ENCODE results near the gene GORASP1.

GORASP1 gene

GRCh38 chr3:39125841-39126500 is 18.5 kb upstream of the GORASP1 start:
- no peak for DNase-seq
- no peak overlapping the region for H3K27ac Mint-ChIP-seq
- no peak for ATAC-seq (replicated peaks)

GRCh38 chr3:39124876-39125840 is 17.7 kb upstream of the GORASP1 start:
- ATAC-seq (replicated peaks) = no peak
- Mint-ChIP-seq H3K27ac (no peak overlapping the region), H3K27me3 (no peaks in the 10 kb centered on the region), H3K4me3 (no peak overlapping the region), H3K9me3 (no peaks in the 10 kb centered on the region), H3K4me1 (peaks cover 50 to 69% of the 10 kb centered on the region in 2 donors), H3K36me3 (peaks cover 4 to 6% of the 10 kb centered on the region in 2 donors)
- DNase-seq = no peak

More at GRCh38 chr3:39125841-39126500, 18.5 kb upstream of the GORASP1 start:
- H3K4me1 Mint-ChIP-seq = peaks cover 51 to 64% of the 10 kb centered on the region in 2 donors
- peaks cover 4 to 6% of the 10 kb centered on the region in 2 donors for H3K36me3 Mint-ChIP-seq
- H3K4me3 Mint-ChIP-seq = no peak overlapping the region
- no peaks in the 10 kb centered on the region for H3K27me3 Mint-ChIP-seq
- H3K9me3 Mint-ChIP-seq = no peaks in the 10 kb centered on the region

- H3K9me3 Mint-ChIP-seq = no peaks in the 10 kb centered on the region
- peak overlapping the region; percentile 73 for H3K27ac Mint-ChIP-seq
- H3K36me3 Mint-ChIP-seq = peaks cover 3 to 6% of the 10 kb centered on the region in 2 donors
- no peak overlapping the region for H3K4me3 Mint-ChIP-seq
- no peaks in the 10 kb centered on the region for H3K27me3 Mint-ChIP-seq
- ATAC-seq (replicated peaks) = peak; percentile 44 to 48
- DNase-seq = no peak
- peaks cover 53 to 73% of the 10 kb centered on the region in 2 donors for H3K4me1 Mint-ChIP-seq
Observed at GRCh38 chr3:39122813-39123212, 15.4 kb upstream of the GORASP1 start.

GRCh38 chr3:39121621-39122020 is 14.2 kb upstream of the GORASP1 start:
- no peaks in the 10 kb centered on the region for H3K27me3 Mint-ChIP-seq
- peak overlapping the region in 1 of 2 donors; percentile 51 for H3K4me3 Mint-ChIP-seq
- DNase-seq (no peak), ATAC-seq (replicated peaks) (peak; percentile 78 to 84)
- peaks cover 42 to 65% of the 10 kb centered on the region in 2 donors for H3K4me1 Mint-ChIP-seq
- peak overlapping the region; percentile 86 for H3K27ac Mint-ChIP-seq
- no peaks in the 10 kb centered on the region for H3K9me3 Mint-ChIP-seq
- H3K36me3 Mint-ChIP-seq = peaks cover 3 to 6% of the 10 kb centered on the region in 2 donors

GRCh38 chr3:39118931-39119660 is 11.7 kb upstream of the GORASP1 start:
- Mint-ChIP-seq H3K9me3 (no peaks in the 10 kb centered on the region), H3K27me3 (no peaks in the 10 kb centered on the region), H3K36me3 (peaks cover 2 to 9% of the 10 kb centered on the region in 2 donors), H3K27ac (no peak overlapping the region), H3K4me3 (peak overlapping the region in 1 of 2 donors; percentile 4), H3K4me1 (peaks cover 31 to 45% of the 10 kb centered on the region in 2 donors)
- ATAC-seq (replicated peaks) (no peak), DNase-seq (no peak)

GRCh38 chr3:39118079-39118478 is 10.7 kb upstream of the GORASP1 start:
- Mint-ChIP-seq H3K4me1 (peaks cover 31 to 42% of the 10 kb centered on the region in 2 donors), H3K4me3 (no peak overlapping the region), H3K9me3 (no peaks in the 10 kb centered on the region), H3K36me3 (peaks cover 2 to 9% of the 10 kb centered on the region in 2 donors), H3K27me3 (no peaks in the 10 kb centered on the region), H3K27ac (peak overlapping the region; percentile 59)
- DNase-seq = no peak
- peak; percentile 73 to 79 for ATAC-seq (replicated peaks)

GRCh38 chr3:39115870-39116269 is 8.4 kb upstream of the GORASP1 start:
- H3K36me3 Mint-ChIP-seq = peaks cover 2 to 9% of the 10 kb centered on the region in 2 donors

GRCh38 chr3:39114456-39114855 is 7.0 kb upstream of the GORASP1 start:
- H3K4me3 Mint-ChIP-seq = no peak overlapping the region
- peak overlapping the region; percentile 10 for H3K27ac Mint-ChIP-seq
- H3K4me1 Mint-ChIP-seq = peaks cover 7 to 17% of the 10 kb centered on the region in 2 donors
- ATAC-seq (replicated peaks) (no peak), DNase-seq (no peak)
- H3K27me3 Mint-ChIP-seq = no peaks in the 10 kb centered on the region
- H3K9me3 Mint-ChIP-seq = no peaks in the 10 kb centered on the region
- H3K36me3 Mint-ChIP-seq = peaks cover 2 to 9% of the 10 kb centered on the region in 2 donors

More at GRCh38 chr3:39115870-39116269, 8.4 kb upstream of the GORASP1 start:
- ATAC-seq (replicated peaks) (no peak), DNase-seq (no peak)
- Mint-ChIP-seq H3K27ac (no peak overlapping the region), H3K4me1 (peaks cover 10 to 20% of the 10 kb centered on the region in 2 donors), H3K4me3 (no peak overlapping the region), H3K27me3 (no peaks in the 10 kb centered on the region), H3K9me3 (no peaks in the 10 kb centered on the region)

GRCh38 chr3:39113291-39113690 is 5.9 kb upstream of the GORASP1 start:
- no peak for ATAC-seq (replicated peaks)
- H3K36me3 Mint-ChIP-seq = peaks cover 0 to 5% of the 10 kb centered on the region in 2 donors

GRCh38 chr3:39112535-39112934 is 5.1 kb upstream of the GORASP1 start:
- peaks cover 17 to 21% of the 10 kb centered on the region in 2 donors for H3K4me1 Mint-ChIP-seq
- no peaks in the 10 kb centered on the region for H3K27me3 Mint-ChIP-seq
- peaks cover 0 to 3% of the 10 kb centered on the region in 2 donors for H3K36me3 Mint-ChIP-seq
- no peaks in the 10 kb centered on the region for H3K9me3 Mint-ChIP-seq
- H3K4me3 Mint-ChIP-seq = no peak overlapping the region
- DNase-seq = no peak
- H3K27ac Mint-ChIP-seq = peak overlapping the region; percentile 21
- ATAC-seq (replicated peaks) = no peak

More at GRCh38 chr3:39113291-39113690, 5.9 kb upstream of the GORASP1 start:
- Mint-ChIP-seq H3K27me3 (no peaks in the 10 kb centered on the region), H3K27ac (no peak overlapping the region), H3K4me3 (no peak overlapping the region), H3K9me3 (no peaks in the 10 kb centered on the region), H3K4me1 (peaks cover 15 to 21% of the 10 kb centered on the region in 2 donors)
- no peak for DNase-seq

GRCh38 chr3:39112113-39112512 is 4.7 kb upstream of the GORASP1 start:
- Mint-ChIP-seq H3K4me3 (no peak overlapping the region), H3K27ac (no peak overlapping the region), H3K36me3 (peaks cover 0 to 3% of the 10 kb centered on the region in 2 donors), H3K4me1 (peaks cover 17 to 20% of the 10 kb centered on the region in 2 donors), H3K9me3 (no peaks in the 10 kb centered on the region), H3K27me3 (no peaks in the 10 kb centered on the region)
- ATAC-seq (replicated peaks) = no peak
- no peak for DNase-seq

- Mint-ChIP-seq H3K27ac (peak overlapping the region; percentile 10), H3K36me3 (peaks cover 0 to 1% of the 10 kb centered on the region in 2 donors), H3K4me3 (no peak overlapping the region)
Observed at GRCh38 chr3:39110041-39110639, 2.7 kb upstream of the GORASP1 start.

GRCh38 chr3:39109086-39109485 is 1.7 kb upstream of the GORASP1 start:
- Mint-ChIP-seq H3K4me1 (peaks cover 38 to 45% of the 10 kb centered on the region in 2 donors), H3K27me3 (no peaks in the 10 kb centered on the region), H3K4me3 (no peak overlapping the region), H3K9me3 (no peaks in the 10 kb centered on the region), H3K27ac (peak overlapping the region; percentile 68), H3K36me3 (peaks cover 0 to 6% of the 10 kb centered on the region in 2 donors)
- no peak for DNase-seq
- no peak for ATAC-seq (replicated peaks)

More at GRCh38 chr3:39110041-39110639, 2.7 kb upstream of the GORASP1 start:
- DNase-seq (no peak), ATAC-seq (replicated peaks) (no peak)
- H3K27me3 Mint-ChIP-seq = no peaks in the 10 kb centered on the region
- no peaks in the 10 kb centered on the region for H3K9me3 Mint-ChIP-seq
- peaks cover 34 to 38% of the 10 kb centered on the region in 2 donors for H3K4me1 Mint-ChIP-seq

Data from stimulated activated naive B cell treated with anti-CD40 and anti-IgM and Interleukin-4, amounts not matched to agents 10 μg/mL and 1 μg/mL and 100 μg/mL, for 72 hours (primary cell).